Endothelial cell of umbilical vein (primary cell): ENCODE data around the gene TRABD. TPM values are rescaled to one million over a fixed set of nuclear protein-coding genes. Genes with fewer than 3 reads are reported as not detected.

Experiments used
- BruUV-seq: library from RNA; stranded (reverse); fragments of 400-500 nt; replicated peaks from 2 replicates; lab custom pipeline; 2021; lab: Mats Ljungman, UMichigan
- CTCF ChIA-PET: fragments of 300-600, 350-600 bp; sonication (Branson Sonifier 250); formaldehyde crosslinking; loops from one replicate; lab custom pipeline; 2021; ENCODE audit warnings: antibody characterized with exemption, inconsistent platforms; lab: Charles Lee
- POLR2A ChIA-PET: fragments of 300-600, 350-600 bp; sonication (Branson Sonifier 250); formaldehyde crosslinking; loops from one replicate; lab custom pipeline; 2021; ENCODE audit warnings: antibody characterized with exemption, inconsistent platforms; lab: Charles Lee
- DNase-seq: peaks from one replicate; pipeline ENCODE4 v3.0.0-alpha.2; 2011; ENCODE audit warnings: low read depth, low spot score
- FAIRE-seq: peaks from 2 replicates; lab custom pipeline; 2011; peaks lifted over from hg19 to GRCh38; lab: Jason Lieb, UNC
- H2AFZ ChIP-seq: 2 replicates; pipeline ENCODE4 v1.6.0; 2012; ENCODE audit warnings: low read depth, low read length, control low read depth, inconsistent platforms
- H3K27ac ChIP-seq: 2 replicates; pipeline ENCODE4 v1.5.1; 2011; ENCODE audit warnings: low read depth, mild to moderate bottlenecking, control low read depth, low read length, moderate library complexity; ENCODE audit not compliant: insufficient read depth
- H3K27me3 ChIP-seq, 2 experiments: 2 replicates each; pipeline versions ENCODE4 v1.6.0 to v1.6.1; 2011; ENCODE audit warnings: low read length in 2 of 2, mixed read lengths in 1 of 2; ENCODE audit not compliant: control insufficient read depth in 2 of 2, insufficient read depth in 2 of 2
- H3K36me3 ChIP-seq, 2 experiments: 2 replicates in 1 of 2; 3 replicates in 1 of 2; pipeline ENCODE4 v1.5.1; 2011; ENCODE audit warnings: low read length in 2 of 2, mild to moderate bottlenecking in 1 of 2, moderate library complexity in 1 of 2; ENCODE audit not compliant: control insufficient read depth in 2 of 2, insufficient read depth in 2 of 2; ENCODE audit errors: extremely low read depth in 1 of 2
- H3K4me1 ChIP-seq: 3 replicates; pipeline ENCODE4 v1.5.1; 2011; ENCODE audit warnings: mild to moderate bottlenecking, low read length; ENCODE audit not compliant: control insufficient read depth, insufficient read depth; ENCODE audit errors: extremely low read depth
- H3K4me2 ChIP-seq: 2 replicates; pipeline ENCODE4 v1.6.1; 2011; ENCODE audit warnings: low read length, control low read depth, mixed read lengths; ENCODE audit not compliant: insufficient read depth
- H3K4me3 ChIP-seq, 3 experiments: fragments of 200-600 bp in 1 of 3; sonication (generic), shearing (Covaris generic) in 1 of 3; replicated peaks in 1 of 3; 2 replicates each; pipeline ENCODE4 v1.5.1; 2011 to 2016; ENCODE audit warnings: control low read depth in 3 of 3, low read length in 3 of 3, mild to moderate bottlenecking in 2 of 3, inconsistent platforms in 1 of 3, low read depth in 1 of 3, moderate library complexity in 1 of 3; ENCODE audit not compliant: insufficient read depth in 1 of 3
- H3K79me2 ChIP-seq: 2 replicates; pipeline ENCODE4 v1.6.0; 2012; ENCODE audit warnings: low read length, inconsistent platforms; ENCODE audit not compliant: control insufficient read depth, insufficient read depth
- H3K9ac ChIP-seq: replicated peaks from 2 replicates; pipeline ENCODE3; 2011; ENCODE audit warnings: low read length, control low read depth; ENCODE audit not compliant: insufficient read depth; ENCODE audit errors: extremely low read depth
- H3K9me1 ChIP-seq: replicated peaks from 3 replicates; pipeline ENCODE4 v1.6.0; 2011; ENCODE audit warnings: mild to moderate bottlenecking, low read length; ENCODE audit not compliant: control insufficient read depth, insufficient read depth; ENCODE audit errors: extremely low read depth
- H3K9me3 ChIP-seq: replicated peaks from 2 replicates; pipeline ENCODE4 v1.5.1; 2012; ENCODE audit warnings: low read length, inconsistent platforms; ENCODE audit not compliant: control insufficient read depth, insufficient read depth
- H4K20me1 ChIP-seq: replicated peaks from 2 replicates; pipeline ENCODE3; 2011; ENCODE audit warnings: mild to moderate bottlenecking, low read length; ENCODE audit not compliant: control insufficient read depth, insufficient read depth; ENCODE audit errors: extremely low read depth
- FOS ChIP-seq: IDR thresholded peaks from 2 replicates; pipeline ENCODE4 v1.6.1; 2011; ENCODE audit warnings: mild to moderate bottlenecking, low read length, moderate library complexity, borderline replicate concordance; ENCODE audit not compliant: insufficient read depth
- GATA2 ChIP-seq: IDR thresholded peaks from 2 replicates; pipeline ENCODE4 v1.7.0; 2011; ENCODE audit warnings: low read depth, mild to moderate bottlenecking, moderate library complexity, mixed read lengths, low read length; ENCODE audit not compliant: insufficient read length, insufficient read depth
- JUN ChIP-seq: IDR thresholded peaks from 2 replicates; pipeline ENCODE4 v1.6.1; 2011; ENCODE audit warnings: borderline replicate concordance, low read depth; ENCODE audit not compliant: insufficient read length, insufficient read depth
- MYC ChIP-seq: IDR thresholded peaks from one replicate; pipeline ENCODE4 v1.6.1; 2011; ENCODE audit warnings: mild to moderate bottlenecking, low read depth, low read length
- POLR2AphosphoS5 ChIP-seq: IDR thresholded peaks from 2 replicates; pipeline ENCODE4 v1.6.1; 2012; ENCODE audit warnings: low read depth, mild to moderate bottlenecking, control low read depth, low read length, moderate library complexity; ENCODE audit not compliant: insufficient read depth
- dilution Hi-C: fragments of 300-500 bp; cut with MboI; formaldehyde crosslinking; loops from one replicate; pipeline ENCODE4 v1.15.0; 2019; ENCODE audit warnings: low sequenced_read_pairs; ENCODE audit not compliant: extremely low pct_ligation_motif_present
- intact Hi-C: fragments of 100-400 bp; cut with micrococcal nuclease; formaldehyde crosslinking; loops from one replicate; pipeline ENCODE4 v1.10.0; 2022
- polyA plus RNA-seq, 4 experiments: library from polyadenylated mRNA; depleted of rRNA in 3 of 4; stranded (reverse) in 3 of 4; unstranded in 1 of 4; fragments of >200 nt; gene quantifications; 2 replicates each; pipeline versions ENCODE4 v1.2.1 to v1.2.3, GENCODE V29; 2011 to 2012; ENCODE audit warnings: missing spikeins in 1 of 4
- total RNA-seq: library from RNA; stranded (reverse); gene quantifications from 2 replicates; pipeline ENCODE4 v1.2.3, GENCODE V29; 2021
- TF ChIP-seq, protein P1 (sequence below): IDR thresholded peaks from 2 replicates; pipeline ENCODE4 v1.6.1; 2011; ENCODE audit not compliant: insufficient read depth, insufficient read length
- TF ChIP-seq, protein P2 (sequence below), 2 donors: IDR thresholded peaks; 1 replicate in 1 of 2; 2 replicates in 1 of 2; pipeline ENCODE4 v1.5.1; 2011; ENCODE audit warnings: low read length in 2 of 2, mild to moderate bottlenecking in 2 of 2, moderate library complexity in 2 of 2, control low read depth in 1 of 2, inconsistent platforms in 1 of 2, low read depth in 1 of 2; ENCODE audit not compliant: insufficient read depth in 1 of 2; ENCODE audit errors: extremely low read depth in 1 of 2

TRABD gene
- total and polyA plus RNA-seq, 2 donors (not counting 3 experiments of a cell fraction or from before 2014, with no cell fraction given), result 46.8 to 48.4 TPM

DNA sequence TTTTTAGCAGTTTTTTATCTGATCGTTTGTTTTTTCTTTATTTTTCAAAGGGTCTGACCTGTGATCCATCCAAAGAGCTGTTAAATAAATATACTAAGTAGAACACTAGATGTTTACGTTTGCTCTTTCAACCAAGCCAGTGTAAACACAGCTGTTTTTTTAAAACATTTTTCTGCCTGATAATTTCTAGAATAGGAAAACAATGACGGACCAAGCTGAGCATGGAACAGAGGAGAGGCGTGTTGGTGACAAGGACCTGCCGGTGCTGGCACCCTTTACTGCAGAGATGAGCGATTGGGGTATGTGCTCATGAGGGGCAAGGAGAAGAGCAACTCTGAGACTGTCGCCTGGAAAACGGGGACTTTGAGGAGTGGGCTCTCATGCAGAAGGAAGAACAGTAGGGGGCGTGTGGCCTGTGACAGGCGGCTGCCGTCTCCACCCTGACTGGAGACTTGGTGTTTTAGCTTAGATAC lies 43.8 kb upstream of the TRABD start:
- BruUV-seq, result no TSS peak
- TF ChIP-seq MYC (no peak), FOS (no peak), GATA2 (no peak), POLR2AphosphoS5 (no peak), JUN (no peak)
- TF ChIP-seq, protein P1, sequence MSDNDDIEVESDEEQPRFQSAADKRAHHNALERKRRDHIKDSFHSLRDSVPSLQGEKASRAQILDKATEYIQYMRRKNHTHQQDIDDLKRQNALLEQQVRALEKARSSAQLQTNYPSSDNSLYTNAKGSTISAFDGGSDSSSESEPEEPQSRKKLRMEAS, result no peak
- DNase-seq, result no peak
- Histone ChIP-seq H3K27me3 (no peaks in the 10 kb centered on the region), H3K27ac (no peak overlapping the region), H3K79me2 (no peaks in the 10 kb centered on the region), H3K4me2 (no peak overlapping the region), H3K4me3 (no peak overlapping the region), H3K9ac (no peak overlapping the region), H3K36me3 (peaks cover 19 to 28% of the 10 kb centered on the region in 2 experiments), H3K9me3 (no peaks in the 10 kb centered on the region), H4K20me1 (no peaks in the 10 kb centered on the region), H3K9me1 (no peaks in the 10 kb centered on the region), H3K4me1 (no peaks in the 10 kb centered on the region), H2AFZ (no peak overlapping the region)
- intact Hi-C loops (no loop called here), dilution Hi-C loops (no loop called here)
- ChIA-PET CTCF (interaction anchor here (1.2 to 2.9 kb wide), 2 partner anchors 111 to 114 kb away, joined by 3 to 9 read pairs; no protein-coding TSS in a partner anchor), POLR2A (no interaction called here)
- FAIRE-seq, result no peak

DNA sequence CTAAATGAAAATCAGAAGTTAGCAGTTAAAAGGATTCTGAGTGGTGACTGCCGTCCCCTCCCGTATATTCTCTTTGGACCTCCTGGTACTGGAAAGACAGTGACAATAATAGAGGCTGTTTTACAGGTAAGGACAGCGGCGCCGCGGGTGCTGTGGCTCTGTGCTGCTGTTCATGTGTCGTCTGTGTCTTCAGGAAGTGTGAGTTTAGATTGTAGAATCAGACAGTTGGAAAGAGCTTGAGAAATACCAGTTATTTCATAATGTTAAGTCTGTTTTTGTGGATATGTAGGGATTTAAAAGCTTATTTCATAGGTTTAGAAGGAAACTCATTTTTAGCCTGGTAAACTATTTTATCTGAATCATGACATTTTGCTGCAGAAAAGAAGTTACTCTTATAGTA lies 42.6 kb upstream of the TRABD start:
- Histone ChIP-seq H3K79me2 (no peaks in the 10 kb centered on the region), H2AFZ (no peak overlapping the region), H3K9me1 (no peaks in the 10 kb centered on the region), H3K4me1 (no peaks in the 10 kb centered on the region), H3K36me3 (peaks cover 17 to 28% of the 10 kb centered on the region in 2 experiments), H3K9me3 (no peaks in the 10 kb centered on the region), H3K27me3 (no peaks in the 10 kb centered on the region), H3K27ac (no peak overlapping the region), H3K4me3 (no peak overlapping the region), H3K4me2 (no peak overlapping the region), H4K20me1 (no peaks in the 10 kb centered on the region), H3K9ac (no peak overlapping the region)
- DNase-seq (no peak), FAIRE-seq (no peak)
- TF ChIP-seq, protein P2, sequence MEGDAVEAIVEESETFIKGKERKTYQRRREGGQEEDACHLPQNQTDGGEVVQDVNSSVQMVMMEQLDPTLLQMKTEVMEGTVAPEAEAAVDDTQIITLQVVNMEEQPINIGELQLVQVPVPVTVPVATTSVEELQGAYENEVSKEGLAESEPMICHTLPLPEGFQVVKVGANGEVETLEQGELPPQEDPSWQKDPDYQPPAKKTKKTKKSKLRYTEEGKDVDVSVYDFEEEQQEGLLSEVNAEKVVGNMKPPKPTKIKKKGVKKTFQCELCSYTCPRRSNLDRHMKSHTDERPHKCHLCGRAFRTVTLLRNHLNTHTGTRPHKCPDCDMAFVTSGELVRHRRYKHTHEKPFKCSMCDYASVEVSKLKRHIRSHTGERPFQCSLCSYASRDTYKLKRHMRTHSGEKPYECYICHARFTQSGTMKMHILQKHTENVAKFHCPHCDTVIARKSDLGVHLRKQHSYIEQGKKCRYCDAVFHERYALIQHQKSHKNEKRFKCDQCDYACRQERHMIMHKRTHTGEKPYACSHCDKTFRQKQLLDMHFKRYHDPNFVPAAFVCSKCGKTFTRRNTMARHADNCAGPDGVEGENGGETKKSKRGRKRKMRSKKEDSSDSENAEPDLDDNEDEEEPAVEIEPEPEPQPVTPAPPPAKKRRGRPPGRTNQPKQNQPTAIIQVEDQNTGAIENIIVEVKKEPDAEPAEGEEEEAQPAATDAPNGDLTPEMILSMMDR (IDR thresholded peaks at IDR 0.05; ENCODE audit: extremely low read depth in 1 of 2, insufficient read depth in 1 of 2, low read depth in 1 of 2, low read length in 2 of 2), result no peak
- intact Hi-C loops, result no loop called here
- dilution Hi-C loops, result no loop called here
- POLR2A ChIA-PET, result no interaction called here
- CTCF ChIA-PET, result interaction anchor here (1.3 to 2.9 kb wide), 2 partner anchors 25 to 112 kb away, joined by 3 to 9 read pairs; no protein-coding TSS in a partner anchor
- no TSS peak for BruUV-seq
